MCF 10A (cell line): ENCODE data around the gene TDP2. TPM values are rescaled to one million over a fixed set of nuclear protein-coding genes. Genes with fewer than 3 reads are reported as not detected.

Experiments used
- BruUV-seq: library from RNA; stranded (reverse); fragments of 400-500 nt; replicated peaks from 2 replicates; lab custom pipeline; 2021; lab: Mats Ljungman, UMichigan
- CTCF ChIA-PET: fragments of 300-600 bp; sonication (Branson Sonifier 250); formaldehyde crosslinking; extraction: SDS; loops from one replicate; lab custom pipeline; 2021; ENCODE audit warnings: antibody characterized with exemption, inconsistent platforms; lab: Yijun Ruan, JAX
- POLR2A ChIA-PET: fragments of 300-600, 350-650 bp; sonication (Branson Sonifier 250); formaldehyde crosslinking; extraction: SDS; loops from one replicate; lab custom pipeline; 2020; ENCODE audit warnings: antibody characterized with exemption, inconsistent platforms; lab: Yijun Ruan, JAX
- DNase-seq: peaks from one replicate; pipeline ENCODE4 v3.0.0-alpha.2; 2018; ENCODE audit not compliant: unreplicated experiment
- H3K27ac Mint-ChIP-seq: one replicate; pipeline ENCODE4 v1.8.0; 2022; ENCODE audit warnings: mild to moderate bottlenecking, low read depth, mixed read lengths; ENCODE audit not compliant: unreplicated experiment
- H3K27me3 Mint-ChIP-seq: one replicate; pipeline ENCODE4 v1.8.0; 2022; ENCODE audit warnings: mixed read lengths; ENCODE audit not compliant: insufficient read depth, unreplicated experiment
- H3K36me3 Mint-ChIP-seq: one replicate; pipeline ENCODE4 v1.8.0; 2022; ENCODE audit warnings: mild to moderate bottlenecking, moderate library complexity, mixed read lengths; ENCODE audit not compliant: insufficient read depth, unreplicated experiment
- H3K4me1 Mint-ChIP-seq: one replicate; pipeline ENCODE4 v1.8.0; 2022; ENCODE audit warnings: mixed read lengths; ENCODE audit not compliant: insufficient read depth, unreplicated experiment
- H3K4me3 Mint-ChIP-seq: one replicate; pipeline ENCODE4 v1.8.0; 2022; ENCODE audit warnings: mild to moderate bottlenecking, moderate library complexity, mixed read lengths; ENCODE audit not compliant: unreplicated experiment
- H3K9me3 Mint-ChIP-seq: one replicate; pipeline ENCODE4 v1.8.0; 2022; ENCODE audit warnings: mixed read lengths; ENCODE audit not compliant: unreplicated experiment
- CTCF ChIP-seq: fragments of 200-600 bp; IDR thresholded peaks from one replicate; pipeline ENCODE4 v1.8.0; 2022; ENCODE audit warnings: antibody characterized with exemption, mild to moderate bottlenecking; ENCODE audit not compliant: unreplicated experiment
- intact Hi-C: fragments of 100-400 bp; cut with micrococcal nuclease; formaldehyde crosslinking; loops from 2 replicates; pipeline ENCODE4 v1.14.1; 2022
- total RNA-seq: library from RNA; stranded (reverse); gene quantifications from 2 replicates; pipeline ENCODE4 v1.2.3, GENCODE V29; 2022

Gene TDP2
- total RNA-seq, 1 experiment from 2014 or later, result 28.2 TPM

GRCh38 chr6:24692848-24693592, 26.3 kb upstream of the TDP2 start:
- POLR2A ChIA-PET, result no interaction called here
- H3K4me1 Mint-ChIP-seq, result peaks cover 6% of the 10 kb centered on the region
- CTCF ChIA-PET, result interaction anchor here (0.6 to 2.8 kb wide), 3 partner anchors 108 to 142 kb away, joined by 3 to 18 read pairs (median 6); no protein-coding TSS in a partner anchor
- H3K4me3 Mint-ChIP-seq, result no peak overlapping the region
- intact Hi-C loops, result no loop called here
- no peak for DNase-seq
- no peaks in the 10 kb centered on the region for H3K9me3 Mint-ChIP-seq
- H3K36me3 Mint-ChIP-seq, result peaks cover 10% of the 10 kb centered on the region
- no TSS peak for BruUV-seq
- no peak overlapping the region for H3K27ac Mint-ChIP-seq
- no peaks in the 10 kb centered on the region for H3K27me3 Mint-ChIP-seq
- no peak for TF ChIP-seq CTCF

- H3K27me3 Mint-ChIP-seq, result no peaks in the 10 kb centered on the region
- no peak overlapping the region for H3K27ac Mint-ChIP-seq
- ChIA-PET CTCF (interaction anchor here (0.6 to 2.8 kb wide), 3 partner anchors 12 to 111 kb away, joined by 3 to 18 read pairs (median 3); no protein-coding TSS in a partner anchor), POLR2A (no interaction called here)
- intact Hi-C loops, result no loop called here
- peaks cover 6% of the 10 kb centered on the region for H3K4me1 Mint-ChIP-seq
- no peak overlapping the region for H3K4me3 Mint-ChIP-seq
- no peaks in the 10 kb centered on the region for H3K9me3 Mint-ChIP-seq
- peaks cover 14% of the 10 kb centered on the region for H3K36me3 Mint-ChIP-seq
- TF ChIP-seq CTCF, result no peak
- DNase-seq, result no peak
- no TSS peak for BruUV-seq
Observed at GRCh38 chr6:24692415-24692814, 25.7 kb upstream of the TDP2 start.

- H3K9me3 Mint-ChIP-seq, result no peaks in the 10 kb centered on the region
- BruUV-seq, result no TSS peak
- H3K4me1 Mint-ChIP-seq, result peaks cover 6% of the 10 kb centered on the region
- H3K4me3 Mint-ChIP-seq, result no peak overlapping the region
- no peaks in the 10 kb centered on the region for H3K27me3 Mint-ChIP-seq
- POLR2A ChIA-PET, result no interaction called here
- peaks cover 18% of the 10 kb centered on the region for H3K36me3 Mint-ChIP-seq
- intact Hi-C loops, result no loop called here
- H3K27ac Mint-ChIP-seq, result no peak overlapping the region
- CTCF ChIA-PET, result interaction anchor here (0.7 to 2.8 kb wide), 4 partner anchors 12 to 283 kb away, joined by 3 to 18 read pairs (median 4); no protein-coding TSS in a partner anchor
- DNase-seq, result no peak
- no peak for TF ChIP-seq CTCF
Observed at GRCh38 chr6:24692003-24692402, 25.3 kb upstream of the TDP2 start.

GRCh38 chr6:24691550-24691949, 24.9 kb upstream of the TDP2 start:
- H3K27me3 Mint-ChIP-seq, result no peaks in the 10 kb centered on the region
- BruUV-seq, result no TSS peak
- no peak overlapping the region for H3K4me3 Mint-ChIP-seq
- CTCF ChIA-PET, result interaction anchor here (0.6 to 2.8 kb wide), 5 partner anchors 13 to 409 kb away, joined by 3 to 18 read pairs (median 4); no protein-coding TSS in a partner anchor
- DNase-seq, result no peak
- no peaks in the 10 kb centered on the region for H3K9me3 Mint-ChIP-seq
- peaks cover 18% of the 10 kb centered on the region for H3K36me3 Mint-ChIP-seq
- H3K4me1 Mint-ChIP-seq, result peaks cover 6% of the 10 kb centered on the region
- TF ChIP-seq CTCF, result no peak
- intact Hi-C loops, result no loop called here
- no peak overlapping the region for H3K27ac Mint-ChIP-seq
- POLR2A ChIA-PET, result no interaction called here
